H1 (cell line): ENCODE measurements around the gene PODN. TPM values are rescaled to one million over a fixed set of nuclear protein-coding genes. Genes with fewer than 3 reads are reported as not detected.

ENCODE experiments used
- CTCF ChIA-PET: fragments of 300-600 bp; sonication (Branson Sonifier 250); formaldehyde crosslinking; loops from one replicate; lab custom pipeline; 2021; ENCODE audit not compliant: partially characterized antibody; lab: Charles Lee
- POLR2A ChIA-PET: fragments of 300-600 bp; sonication (Branson Sonifier 250); formaldehyde crosslinking; loops from one replicate; lab custom pipeline; 2021; ENCODE audit warnings: inconsistent platforms; ENCODE audit not compliant: partially characterized antibody; lab: Charles Lee
- DNase-seq, 2 experiments: peaks; one replicate each; pipeline versions ENCODE4 v3.0.0 to v3.0.0-alpha.2; 2010 to 2022; ENCODE audit warnings: low spot score in 2 of 2, low read depth in 1 of 2, mixed read lengths in 1 of 2
- FAIRE-seq: peaks from 2 replicates; lab custom pipeline; 2011; peaks lifted over from hg19 to GRCh38; lab: Jason Lieb, UNC
- H2AFZ ChIP-seq: 2 replicates; pipeline ENCODE4 v1.8.1; 2012; ENCODE audit warnings: low read length, inconsistent platforms
- H2AK5ac ChIP-seq: 2 replicates; pipeline ENCODE4 v1.6.1; 2013; ENCODE audit warnings: low read depth, low read length
- H2BK120ac ChIP-seq: replicated peaks from 2 replicates; pipeline ENCODE3; 2013; ENCODE audit warnings: low read depth, low read length, inconsistent platforms
- H2BK12ac ChIP-seq: 2 replicates; pipeline ENCODE4 v1.6.1; 2013; ENCODE audit warnings: low read depth, low read length
- H2BK15ac ChIP-seq: 2 replicates; pipeline ENCODE4 v1.6.1; 2013; ENCODE audit warnings: low read length
- H2BK20ac ChIP-seq: 2 replicates; pipeline ENCODE4 v1.6.1; 2013; ENCODE audit warnings: low read length
- H2BK5ac ChIP-seq: 2 replicates; pipeline ENCODE4 v1.6.1; 2013; ENCODE audit warnings: low read depth, low read length
- H3K14ac ChIP-seq: 2 replicates; pipeline ENCODE4 v1.6.1; 2013; ENCODE audit warnings: inconsistent platforms; ENCODE audit not compliant: insufficient read length
- H3K18ac ChIP-seq: 2 replicates; pipeline ENCODE4 v1.6.1; 2013; ENCODE audit warnings: low read length; ENCODE audit errors: extremely low read depth
- H3K23ac ChIP-seq: 2 replicates; pipeline ENCODE4 v1.6.1; 2013; ENCODE audit warnings: inconsistent platforms; ENCODE audit not compliant: insufficient read length
- H3K23me2 ChIP-seq: 2 replicates; pipeline ENCODE4 v1.6.1; 2013; ENCODE audit warnings: low read depth, low read length
- H3K27ac ChIP-seq: 2 replicates; pipeline ENCODE4 v1.6.1; 2011; ENCODE audit warnings: low read depth, low read length, inconsistent platforms
- H3K27me3 ChIP-seq, 4 experiments: replicated peaks in 1 of 4; 1 replicate in 1 of 4; 2 replicates in 3 of 4; pipeline versions ENCODE4 v1.6.1 to v1.8.1; 2011 to 2013; ENCODE audit warnings: low read length in 3 of 4, mild to moderate bottlenecking in 3 of 4, inconsistent platforms in 2 of 4, mixed read lengths in 2 of 4, moderate library complexity in 1 of 4; ENCODE audit not compliant: control insufficient read depth in 3 of 4, insufficient read depth in 3 of 4; ENCODE audit errors: extremely low read depth in 1 of 4
- H3K36me3 ChIP-seq, 4 experiments: 2 replicates each; pipeline versions ENCODE4 v1.6.1 to v1.8.1; 2011 to 2013; ENCODE audit warnings: mild to moderate bottlenecking in 4 of 4, low read length in 3 of 4, moderate library complexity in 2 of 4, control low read depth in 1 of 4, inconsistent platforms in 1 of 4; ENCODE audit not compliant: insufficient read depth in 4 of 4, control insufficient read depth in 2 of 4
- H3K4ac ChIP-seq: replicated peaks from 2 replicates; pipeline ENCODE3; 2013; ENCODE audit warnings: low read length, low read depth, mixed read lengths, inconsistent platforms; ENCODE audit not compliant: insufficient read length
- H3K4me1 ChIP-seq, 4 experiments: replicated peaks in 1 of 4; 1 replicate in 1 of 4; 2 replicates in 3 of 4; pipeline versions ENCODE4 v1.6.1 to v1.8.1; 2011 to 2013; ENCODE audit warnings: low read length in 3 of 4, inconsistent platforms in 2 of 4, mixed read lengths in 1 of 4; ENCODE audit not compliant: insufficient read depth in 4 of 4, control insufficient read depth in 3 of 4
- H3K4me2 ChIP-seq, 2 experiments: 2 replicates each; pipeline versions ENCODE4 v1.6.1 to v1.8.1; 2011 to 2013; ENCODE audit warnings: low read depth in 2 of 2, low read length in 2 of 2, control low read depth in 1 of 2, inconsistent platforms in 1 of 2, mild to moderate bottlenecking in 1 of 2; ENCODE audit not compliant: insufficient read depth in 1 of 2
- H3K4me3 ChIP-seq, 4 experiments: fragments of 200-600, 300-600 bp in 1 of 4; sonication (generic), shearing (Covaris generic), sonication (Bioruptor Twin) in 1 of 4; 2 replicates each; pipeline versions ENCODE4 v1.5.1 to v1.8.1; 2011 to 2016; ENCODE audit warnings: low read length in 4 of 4, low read depth in 3 of 4, control low read depth in 2 of 4, inconsistent platforms in 2 of 4, mild to moderate bottlenecking in 2 of 4, mixed read lengths in 1 of 4, moderate library complexity in 1 of 4; ENCODE audit not compliant: insufficient read depth in 2 of 4; ENCODE audit errors: extremely low read depth in 1 of 4
- H3K56ac ChIP-seq: replicated peaks from 2 replicates; pipeline ENCODE3; 2013; ENCODE audit warnings: low read depth, mild to moderate bottlenecking, mixed read lengths, low read length, inconsistent platforms; ENCODE audit not compliant: insufficient read length
- H3K79me1 ChIP-seq: 2 replicates; pipeline ENCODE4 v1.6.1; 2013; ENCODE audit warnings: low read depth, low read length, control low read depth
- H3K79me2 ChIP-seq, 2 experiments: 2 replicates each; pipeline versions ENCODE4 v1.6.1 to v1.8.1; 2012 to 2013; ENCODE audit warnings: low read length in 2 of 2, mild to moderate bottlenecking in 2 of 2, inconsistent platforms in 1 of 2; ENCODE audit not compliant: insufficient read depth in 2 of 2, control insufficient read depth in 1 of 2
- H3K9ac ChIP-seq, 4 experiments: replicated peaks in 1 of 4; 1 replicate in 1 of 4; 2 replicates in 3 of 4; pipeline versions ENCODE4 v1.6.1 to v1.8.1; 2011 to 2013; ENCODE audit warnings: low read depth in 3 of 4, low read length in 3 of 4, control low read depth in 2 of 4, mild to moderate bottlenecking in 2 of 4, moderate library complexity in 2 of 4, inconsistent platforms in 1 of 4; ENCODE audit errors: extremely low read depth in 1 of 4
- H3K9me3 ChIP-seq, 2 experiments: 2 replicates each; pipeline versions ENCODE4 v1.6.1 to v1.8.1; 2012 to 2013; ENCODE audit warnings: mild to moderate bottlenecking in 2 of 2, moderate library complexity in 2 of 2, control low read depth in 1 of 2, inconsistent platforms in 1 of 2, low read depth in 1 of 2, low read length in 1 of 2, mixed read lengths in 1 of 2; ENCODE audit not compliant: insufficient read depth in 2 of 2
- H4K20me1 ChIP-seq, 2 experiments: replicated peaks in 1 of 2; 2 replicates each; pipeline versions ENCODE3 to v1.8.1; 2011 to 2013; ENCODE audit warnings: inconsistent platforms in 2 of 2, low read length in 2 of 2, mild to moderate bottlenecking in 1 of 2; ENCODE audit not compliant: insufficient read depth in 2 of 2, control insufficient read depth in 1 of 2
- H4K5ac ChIP-seq: 2 replicates; pipeline ENCODE4 v1.6.1; 2013; ENCODE audit warnings: low read length, low read depth, mixed read lengths, inconsistent platforms; ENCODE audit not compliant: insufficient read length
- H4K8ac ChIP-seq: 2 replicates; pipeline ENCODE4 v1.8.0; 2013; ENCODE audit warnings: mild to moderate bottlenecking, moderate library complexity, low read length, inconsistent platforms; ENCODE audit not compliant: insufficient read depth; ENCODE audit errors: extremely low read depth
- H4K91ac ChIP-seq: replicated peaks from 2 replicates; pipeline ENCODE3; 2013; ENCODE audit warnings: low read length, mixed read lengths, inconsistent platforms; ENCODE audit not compliant: insufficient read length
- HDAC2 ChIP-seq, 2 experiments: fragments of 300-600 bp in 1 of 2; sonication (generic) in 1 of 2; IDR thresholded peaks; 2 replicates each; pipeline ENCODE4 v1.6.1; 2011 to 2012; ENCODE audit warnings: low read depth in 2 of 2, low read length in 2 of 2, mild to moderate bottlenecking in 2 of 2, moderate library complexity in 2 of 2, borderline replicate concordance in 1 of 2, inconsistent platforms in 1 of 2
- SRF ChIP-seq: IDR thresholded peaks from 2 replicates; pipeline ENCODE4 v1.6.1; 2011; ENCODE audit warnings: mild to moderate bottlenecking, low read depth, low read length, moderate library complexity
- WGBS, 2 experiments: shearing (Covaris generic) in 1 of 2; methylation state at CpG; one replicate each; pipeline versions ENCODE4 v1.1.6 to v1.1.7; 2013 to 2015; ENCODE audit warnings: low lambda C conversion rate in 2 of 2, mixed read lengths in 2 of 2, inconsistent platforms in 1 of 2, low coverage in 1 of 2, missing lambda C conversion rate in 1 of 2; ENCODE audit not compliant: insufficient replicate concordance in 2 of 2, insufficient coverage in 1 of 2, insufficient read length in 1 of 2; ENCODE audit errors: extremely low coverage in 1 of 2, missing lambda C conversion rate in 1 of 2; 5-methylcytosine and 5-hydroxymethylcytosine counted together
- polyA plus RNA-seq, 7 experiments: library from polyadenylated mRNA; depleted of rRNA in 3 of 7; stranded (reverse) in 5 of 7; unstranded in 2 of 7; fragments of >200 nt in 5 of 7; fragments of 200-250 nt in 2 of 7; gene quantifications; 1 replicate in 5 of 7; 2 replicates in 1 of 7; 4 replicates in 1 of 7; pipeline versions ENCODE4 v1.2.1 to v1.2.3, GENCODE V29; 2011 to 2013; ENCODE audit warnings: missing spikeins in 2 of 7, mixed read lengths in 2 of 7
- total RNA-seq: library from RNA; stranded (reverse); fragmentation: NEBNext Ultra II Directional; extraction: Animal tissue kit (Norgen Biotek cat#: 25700); gene quantifications from 2 replicates; pipeline ENCODE4 v1.2.1, GENCODE V29; 2021

The PODN gene
- total and polyA plus RNA-seq, 2 of the 8 experiments (the other 6 are each of a cell fraction or from before 2014, with no cell fraction given) = 0.11 to 0.17 TPM

DNA sequence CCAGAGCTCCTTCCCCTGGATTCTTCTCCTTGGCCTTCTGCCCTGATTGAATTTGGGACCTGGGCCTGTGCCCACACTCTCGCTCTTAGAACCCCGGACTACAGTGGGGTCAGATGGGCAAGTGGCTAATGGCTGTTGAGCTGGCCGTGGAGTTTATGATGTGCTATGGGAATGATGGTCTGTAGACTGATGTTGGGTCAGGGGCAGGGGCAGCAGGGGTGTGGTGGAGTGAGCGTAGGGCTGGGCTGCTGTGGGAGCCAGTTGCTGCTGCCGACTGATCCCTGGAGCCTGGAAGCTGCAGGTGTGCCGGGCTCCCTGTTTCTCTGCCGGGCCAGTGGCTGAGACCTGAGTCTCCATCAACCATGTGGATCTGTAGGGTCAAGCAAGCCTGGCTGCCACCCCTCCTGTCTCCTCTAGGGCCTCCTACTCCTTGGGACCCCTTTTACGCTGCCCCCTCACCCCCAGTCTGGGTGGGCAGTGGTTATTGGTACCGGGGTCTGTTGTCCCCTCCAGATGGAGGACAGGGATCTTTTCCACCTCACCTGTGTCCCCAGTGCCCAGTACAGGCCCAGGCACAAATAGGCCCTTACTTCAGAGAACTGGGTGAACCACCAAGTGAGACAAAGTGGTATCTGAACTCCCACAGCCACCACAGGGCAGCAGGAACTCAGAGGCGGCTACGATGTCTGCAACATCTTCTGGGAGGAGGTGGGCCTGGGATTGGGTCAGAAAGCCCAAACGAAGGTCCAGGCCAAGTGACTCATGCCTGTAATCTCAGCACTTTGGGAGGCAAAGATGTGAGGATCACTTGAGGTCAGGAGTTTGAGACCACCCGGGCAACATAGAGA is 5.1 kb downstream of the PODN start:
- WGBS, 2 experiments = 80% methylated on average over 13 of the region's 13 CpGs; no CpG with 5 or more reads in 1 of the 2 experiments
- no peak for FAIRE-seq
- no peak overlapping the region for H2BK12ac ChIP-seq

More for the DNA sequence above, 5.1 kb downstream of the PODN start:
- H2BK15ac ChIP-seq = no peak overlapping the region
- peaks cover 13 to 29% (median 27%) of the 10 kb centered on the region in 4 experiments for H3K27me3 ChIP-seq
- H3K18ac ChIP-seq = no peak overlapping the region
- no peak overlapping the region for H3K27ac ChIP-seq
- no peak overlapping the region for H2BK120ac ChIP-seq
- H2BK20ac ChIP-seq = no peak overlapping the region
- H2BK5ac ChIP-seq = no peak overlapping the region
- H3K56ac ChIP-seq = no peak overlapping the region
- no peak overlapping the region for H3K4me2 ChIP-seq
- H3K23ac ChIP-seq = no peak overlapping the region
- no peak overlapping the region for H3K4me3 ChIP-seq
- no peak overlapping the region for H4K5ac ChIP-seq
- POLR2A ChIA-PET = no interaction called here
- H2AFZ ChIP-seq = no peak overlapping the region
- no peaks in the 10 kb centered on the region for H3K79me2 ChIP-seq
- TF ChIP-seq HDAC2 (IDR thresholded peaks at IDR 0.05; ENCODE audit: borderline replicate concordance in 1 of 2, low read depth in 2 of 2, low read length in 2 of 2) (no peak), SRF (no peak)
- TF ChIP-seq, all 59 proteins: peak for 0
- Histone ChIP-seq H3K9me3 (no peaks in the 10 kb centered on the region), H4K91ac (no peak overlapping the region), H3K79me1 (no peaks in the 10 kb centered on the region), H3K4ac (no peak overlapping the region), H3K9ac (no peak overlapping the region), H2AK5ac (no peak overlapping the region), H3K14ac (no peak overlapping the region), H3K4me1 (peaks cover 0 to 9% (median 0%) of the 10 kb centered on the region in 4 experiments; a peak in 4 of 7 replicates), H4K20me1 (no peaks in the 10 kb centered on the region), H4K8ac (no peak overlapping the region), H3K36me3 (no peaks in the 10 kb centered on the region), H3K23me2 (peaks cover 7% of the 10 kb centered on the region; the same call in 1 of the 2 replicates)
- CTCF ChIA-PET = interaction anchor here (1.0 to 2.3 kb wide), 4 partner anchors 54 to 162 kb away, joined by 3 to 7 read pairs (median 4); no protein-coding TSS in a partner anchor
- DNase-seq = no peak
